Muscle layer of colon (tissue), 2 donors: ENCODE results near the gene NIPBL.

Source experiments
- H3K27ac ChIP-seq: one replicate; pipeline ENCODE4 v1.7.0; 2013; ENCODE audit warnings: low read depth, mild to moderate bottlenecking, low read length, moderate library complexity
- H3K27me3 ChIP-seq, 2 donors: one replicate each; pipeline ENCODE4 v1.7.0; 2013; ENCODE audit warnings: low read length in 2 of 2, mild to moderate bottlenecking in 2 of 2; ENCODE audit not compliant: insufficient read depth in 2 of 2, control insufficient read depth in 1 of 2
- H3K36me3 ChIP-seq: one replicate; pipeline ENCODE4 v1.7.0; 2013; ENCODE audit warnings: mild to moderate bottlenecking, low read length; ENCODE audit not compliant: insufficient read depth
- H3K4me1 ChIP-seq: one replicate; pipeline ENCODE4 v1.7.0; 2013; ENCODE audit warnings: mild to moderate bottlenecking, low read length; ENCODE audit not compliant: insufficient read depth
- H3K4me3 ChIP-seq, 2 donors: one replicate each; pipeline ENCODE4 v1.7.0; 2013; ENCODE audit warnings: low read length in 2 of 2, low read depth in 1 of 2, mild to moderate bottlenecking in 1 of 2, moderate library complexity in 1 of 2
- H3K9ac ChIP-seq: one replicate; pipeline ENCODE4 v1.7.0; 2013; ENCODE audit warnings: low read length
- H3K9me3 ChIP-seq: one replicate; pipeline ENCODE4 v1.7.0; 2013; ENCODE audit warnings: mild to moderate bottlenecking, low read length
- donor health status: abdominal sarcoma.
- donor health status: Adenocarcinoma of cecum.

Gene NIPBL

GRCh38 chr5:36855141-36855495 lies 21.5 kb upstream of the NIPBL start:
- no peak overlapping the region for H3K27ac ChIP-seq
- H3K4me1 ChIP-seq = no peaks in the 10 kb centered on the region
- H3K9ac ChIP-seq = no peak overlapping the region
- no peak overlapping the region for H3K4me3 ChIP-seq
- H3K27me3 ChIP-seq = no peaks in the 10 kb centered on the region
- no peaks in the 10 kb centered on the region for H3K36me3 ChIP-seq
- H3K9me3 ChIP-seq = no peaks in the 10 kb centered on the region

DNA sequence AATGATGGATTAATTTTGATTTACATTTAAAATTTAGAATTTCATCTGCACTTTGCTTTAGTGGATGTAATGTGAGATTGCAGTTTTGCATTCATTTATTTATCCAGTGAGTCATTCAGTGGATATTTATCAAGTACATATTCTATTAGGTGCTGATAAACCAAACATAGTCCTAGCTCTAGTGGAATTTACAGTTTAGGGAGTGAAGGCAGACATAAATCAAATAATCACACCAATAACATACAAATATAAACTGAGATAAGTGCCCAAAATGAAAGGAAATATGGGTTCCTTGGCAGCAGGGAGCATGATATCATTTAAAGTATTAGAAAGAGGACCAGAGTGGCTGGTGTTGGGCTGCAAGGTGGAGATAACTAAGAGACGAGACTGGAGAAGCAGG lies 14.7 kb upstream of the NIPBL start:
- Histone ChIP-seq H3K9ac (no peak overlapping the region), H3K4me1 (no peaks in the 10 kb centered on the region), H3K36me3 (no peaks in the 10 kb centered on the region), H3K27ac (no peak overlapping the region), H3K4me3 (no peak overlapping the region), H3K27me3 (no peaks in the 10 kb centered on the region), H3K9me3 (no peaks in the 10 kb centered on the region)

- Histone ChIP-seq H3K27ac (no peak overlapping the region), H3K27me3 (no peaks in the 10 kb centered on the region), H3K4me3 (no peak overlapping the region), H3K4me1 (peaks cover 17% of the 10 kb centered on the region), H3K9me3 (no peaks in the 10 kb centered on the region), H3K36me3 (no peaks in the 10 kb centered on the region), H3K9ac (no peak overlapping the region)
Observed at GRCh38 chr5:36870399-36871040, 6.0 kb upstream of the NIPBL start.

DNA sequence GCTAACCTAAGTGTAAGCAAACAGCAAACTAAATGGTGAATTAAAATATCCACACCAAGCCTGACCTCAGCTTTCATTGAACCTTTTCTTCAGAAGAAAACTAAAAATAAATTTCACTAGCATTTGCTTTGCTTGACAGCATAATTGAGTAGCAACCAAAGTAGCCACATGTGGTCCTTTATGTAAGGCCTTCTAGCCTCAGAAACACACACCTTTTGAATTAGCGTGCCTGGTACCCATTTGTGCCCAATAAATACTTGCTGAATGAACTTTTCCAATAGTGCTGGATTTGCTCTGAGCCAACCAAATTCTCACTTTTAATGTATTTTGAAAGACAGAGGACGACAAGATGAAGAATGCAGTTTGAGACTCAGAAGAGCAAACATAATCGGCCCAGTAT lies 2.1 kb upstream of the NIPBL start:
- Histone ChIP-seq H3K4me3 (peak overlapping the region in 1 of 2 donors; percentile 79), H3K9ac (peak overlapping the region; percentile 98), H3K27ac (peak overlapping the region; percentile 99), H3K27me3 (no peaks in the 10 kb centered on the region), H3K4me1 (peaks cover 22% of the 10 kb centered on the region), H3K9me3 (no peaks in the 10 kb centered on the region), H3K36me3 (no peaks in the 10 kb centered on the region)

DNA sequence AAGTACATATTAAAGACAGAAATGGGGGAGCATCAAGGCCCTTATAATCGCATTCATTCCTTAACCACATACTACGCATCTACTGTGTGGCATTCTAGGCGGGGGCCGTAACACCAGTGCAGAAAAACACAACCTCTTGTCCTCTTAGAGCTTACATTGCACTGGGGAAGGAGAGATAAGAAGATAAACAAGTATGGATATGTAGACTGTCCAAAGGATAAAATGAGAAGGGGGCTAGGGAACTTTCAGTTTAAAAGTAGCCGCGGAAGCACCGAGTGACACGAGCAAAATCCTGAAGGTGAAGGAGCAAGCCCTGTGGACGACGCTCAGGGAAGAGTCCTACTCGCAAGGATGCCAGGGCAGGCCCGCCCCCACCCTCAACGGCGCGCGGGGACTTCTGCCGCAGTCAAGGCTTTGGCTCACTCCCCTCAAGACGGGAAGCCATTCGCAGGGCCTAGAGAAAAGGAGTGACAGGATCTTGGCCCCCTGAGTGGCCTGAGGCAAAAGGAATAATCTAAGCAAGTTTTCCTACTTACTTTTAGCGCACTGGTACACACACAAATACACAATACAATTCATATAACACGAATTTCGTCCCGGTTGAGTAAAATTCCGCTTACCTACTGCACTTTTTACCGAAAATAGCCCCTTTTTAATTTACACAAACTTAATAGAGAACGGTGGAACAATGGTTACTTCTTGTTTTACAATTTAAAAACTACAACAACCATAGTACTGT lies 1.3 kb upstream of the NIPBL start:
- no peaks in the 10 kb centered on the region for H3K27me3 ChIP-seq
- peak overlapping the region; percentile 99 for H3K27ac ChIP-seq
- no peaks in the 10 kb centered on the region for H3K36me3 ChIP-seq
- peak overlapping the region; percentile 98 for H3K9ac ChIP-seq
- H3K4me1 ChIP-seq = peaks cover 23% of the 10 kb centered on the region
- peak overlapping the region; percentile 79 to 95 for H3K4me3 ChIP-seq
- H3K9me3 ChIP-seq = no peaks in the 10 kb centered on the region

DNA sequence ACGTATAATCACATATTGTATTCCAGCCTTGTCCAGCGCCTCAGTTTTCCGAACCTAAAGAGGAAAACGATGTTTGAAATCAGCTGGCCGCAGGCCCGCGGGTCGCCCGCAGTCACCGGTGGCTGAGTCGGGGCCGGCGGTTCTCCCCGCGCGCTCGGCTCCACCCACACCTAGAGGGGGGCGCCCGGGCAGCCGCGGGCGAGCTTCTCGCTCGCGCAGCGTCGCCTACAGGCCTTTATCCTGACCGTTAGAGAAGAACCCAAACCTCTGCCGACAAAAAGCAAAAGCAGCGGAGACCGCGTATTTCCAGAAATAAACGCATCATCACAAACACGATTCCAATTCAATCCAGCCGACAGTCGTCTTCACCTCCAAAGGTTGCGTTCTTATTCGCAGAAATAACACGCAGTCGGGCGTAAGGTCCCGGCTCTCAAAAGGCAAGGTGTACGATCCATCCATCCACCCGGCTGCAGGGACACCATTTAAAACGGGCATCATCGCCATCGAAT lies 725 bp upstream of the NIPBL start:
- no peaks in the 10 kb centered on the region for H3K27me3 ChIP-seq
- H3K36me3 ChIP-seq = no peaks in the 10 kb centered on the region
- H3K9me3 ChIP-seq = no peaks in the 10 kb centered on the region
- H3K27ac ChIP-seq = peak overlapping the region; percentile 99
- peaks cover 29% of the 10 kb centered on the region for H3K4me1 ChIP-seq
- H3K4me3 ChIP-seq = peak overlapping the region; percentile 79 to 95
- H3K9ac ChIP-seq = peak overlapping the region; percentile 98

DNA sequence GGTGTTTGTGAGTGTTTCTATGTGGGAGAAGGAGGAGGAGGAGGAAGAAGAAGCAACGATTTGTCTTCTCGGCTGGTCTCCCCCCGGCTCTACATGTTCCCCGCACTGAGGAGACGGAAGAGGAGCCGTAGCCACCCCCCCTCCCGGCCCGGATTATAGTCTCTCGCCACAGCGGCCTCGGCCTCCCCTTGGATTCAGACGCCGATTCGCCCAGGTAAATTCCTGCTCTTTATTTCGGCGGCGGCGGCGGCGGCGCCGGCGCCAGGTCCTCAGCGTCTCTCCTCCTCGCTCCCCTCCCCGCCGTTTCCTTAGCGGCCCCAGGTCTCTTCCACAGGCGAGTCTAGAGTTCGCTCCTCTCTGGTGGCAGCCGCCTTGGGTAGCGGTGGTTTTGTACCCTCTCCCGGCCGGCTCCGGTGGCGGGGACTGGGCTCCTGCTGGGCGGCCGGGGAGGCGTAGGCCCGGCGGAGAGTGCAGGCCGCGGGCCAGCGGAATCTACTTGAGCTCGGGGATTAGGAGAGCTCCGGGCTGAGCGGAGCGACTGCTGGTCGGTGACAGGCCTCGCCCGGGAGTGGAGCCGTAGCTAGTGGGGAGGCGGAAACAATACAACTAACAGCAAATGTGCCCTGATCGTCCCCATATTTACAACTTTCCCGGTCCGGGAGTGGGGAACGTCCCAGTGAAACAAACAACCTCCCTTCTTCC lies 547 bp downstream of the NIPBL start:
- Histone ChIP-seq H3K4me3 (peak overlapping the region; percentile 86 to 97), H3K27me3 (no peaks in the 10 kb centered on the region), H3K4me1 (peaks cover 39% of the 10 kb centered on the region), H3K27ac (peak overlapping the region; percentile 92), H3K9me3 (no peaks in the 10 kb centered on the region), H3K9ac (peak overlapping the region; percentile 87), H3K36me3 (no peaks in the 10 kb centered on the region)

- no peaks in the 10 kb centered on the region for H3K36me3 ChIP-seq
- H3K27me3 ChIP-seq = no peaks in the 10 kb centered on the region
- H3K9me3 ChIP-seq = no peaks in the 10 kb centered on the region
- peaks cover 46% of the 10 kb centered on the region for H3K4me1 ChIP-seq
- peak overlapping the region; percentile 87 for H3K9ac ChIP-seq
- H3K4me3 ChIP-seq = peak overlapping the region; percentile 86 to 97
- peak overlapping the region; percentile 92 for H3K27ac ChIP-seq
Observed at GRCh38 chr5:36877667-36878391, 1.3 kb downstream of the NIPBL start.

DNA sequence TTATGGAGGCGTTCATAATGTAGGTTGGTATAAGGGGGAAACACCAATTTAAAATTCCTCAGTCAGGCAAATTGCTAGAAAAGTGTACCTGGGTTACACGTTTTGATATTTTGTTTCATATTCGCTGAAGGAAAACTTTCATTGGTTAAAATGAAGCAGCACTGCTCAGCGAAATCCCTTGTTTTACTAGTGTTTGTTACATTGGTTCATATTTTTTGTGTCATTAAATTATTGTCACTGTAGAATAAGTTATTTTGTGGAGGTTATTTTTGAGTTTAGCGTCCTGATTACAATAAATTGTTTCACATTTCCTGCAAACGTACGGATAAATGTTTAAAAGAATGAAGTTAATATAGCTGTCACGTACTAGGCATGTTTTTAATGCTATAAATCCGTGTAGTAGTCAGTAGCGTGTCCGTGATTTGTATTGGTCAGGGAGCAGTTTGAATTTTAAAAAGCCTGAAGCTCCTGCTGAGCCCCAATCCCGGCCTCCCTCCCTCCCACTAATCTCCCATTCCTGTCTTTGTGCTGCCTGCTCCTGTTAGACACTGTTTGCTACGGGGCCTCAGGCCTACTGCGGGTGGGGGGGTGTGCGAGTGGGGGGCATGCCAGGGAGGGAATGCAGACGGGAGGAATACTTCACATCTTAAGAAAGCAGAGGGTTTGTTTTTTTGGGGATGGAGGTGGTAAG lies 2.0 kb downstream of the NIPBL start:
- H3K36me3 ChIP-seq = no peaks in the 10 kb centered on the region
- H3K9ac ChIP-seq = peak overlapping the region; percentile 87
- no peaks in the 10 kb centered on the region for H3K9me3 ChIP-seq
- H3K4me3 ChIP-seq = peak overlapping the region; percentile 86 to 97
- H3K27ac ChIP-seq = peak overlapping the region; percentile 92
- H3K4me1 ChIP-seq = peaks cover 42% of the 10 kb centered on the region
- H3K27me3 ChIP-seq = no peaks in the 10 kb centered on the region

GRCh38 chr5:36879274-36880033 lies 2.9 kb downstream of the NIPBL start:
- Histone ChIP-seq H3K9me3 (no peaks in the 10 kb centered on the region), H3K4me1 (peaks cover 34% of the 10 kb centered on the region), H3K27me3 (no peaks in the 10 kb centered on the region), H3K36me3 (no peaks in the 10 kb centered on the region), H3K27ac (peak overlapping the region; percentile 92), H3K4me3 (no peak overlapping the region), H3K9ac (peak overlapping the region; percentile 87)
